Measurements from ENCODE around the gene LRRK1.

DNA sequence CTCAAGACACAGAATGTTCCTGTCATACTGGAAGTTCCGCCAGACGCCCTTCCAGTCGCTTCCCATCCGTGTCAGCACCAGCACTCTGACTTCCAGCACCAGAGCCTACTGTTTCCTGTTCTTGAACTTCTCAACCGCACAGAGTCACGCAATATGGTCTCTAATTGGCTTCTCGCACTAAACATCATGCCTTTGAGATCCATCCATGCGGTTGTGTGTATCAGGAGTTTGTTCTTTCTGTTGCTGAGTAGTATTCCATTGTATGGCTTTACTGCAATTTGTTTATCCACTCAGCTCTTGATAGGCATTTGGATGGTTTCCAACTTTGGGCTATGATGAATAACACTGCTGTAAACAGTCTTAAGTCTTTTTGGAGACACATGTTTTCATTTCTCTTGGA is 112.1 kb downstream of the LRRK1 start:
- TF ChIP-seq POLR2A (IDR thresholded peaks at IDR 0.05): no peak
- TF ChIP-seq, protein P1, sequence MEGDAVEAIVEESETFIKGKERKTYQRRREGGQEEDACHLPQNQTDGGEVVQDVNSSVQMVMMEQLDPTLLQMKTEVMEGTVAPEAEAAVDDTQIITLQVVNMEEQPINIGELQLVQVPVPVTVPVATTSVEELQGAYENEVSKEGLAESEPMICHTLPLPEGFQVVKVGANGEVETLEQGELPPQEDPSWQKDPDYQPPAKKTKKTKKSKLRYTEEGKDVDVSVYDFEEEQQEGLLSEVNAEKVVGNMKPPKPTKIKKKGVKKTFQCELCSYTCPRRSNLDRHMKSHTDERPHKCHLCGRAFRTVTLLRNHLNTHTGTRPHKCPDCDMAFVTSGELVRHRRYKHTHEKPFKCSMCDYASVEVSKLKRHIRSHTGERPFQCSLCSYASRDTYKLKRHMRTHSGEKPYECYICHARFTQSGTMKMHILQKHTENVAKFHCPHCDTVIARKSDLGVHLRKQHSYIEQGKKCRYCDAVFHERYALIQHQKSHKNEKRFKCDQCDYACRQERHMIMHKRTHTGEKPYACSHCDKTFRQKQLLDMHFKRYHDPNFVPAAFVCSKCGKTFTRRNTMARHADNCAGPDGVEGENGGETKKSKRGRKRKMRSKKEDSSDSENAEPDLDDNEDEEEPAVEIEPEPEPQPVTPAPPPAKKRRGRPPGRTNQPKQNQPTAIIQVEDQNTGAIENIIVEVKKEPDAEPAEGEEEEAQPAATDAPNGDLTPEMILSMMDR (IDR thresholded peaks at IDR 0.05): no peak
